Glomerular visceral epithelial cell (primary cell): ENCODE results near the gene MMP11.

Source experiments
- DNase-seq: peaks from one replicate; pipeline ENCODE4 v3.0.0-alpha.2; 2016; ENCODE audit errors: extremely low spot score

The MMP11 gene

DNA sequence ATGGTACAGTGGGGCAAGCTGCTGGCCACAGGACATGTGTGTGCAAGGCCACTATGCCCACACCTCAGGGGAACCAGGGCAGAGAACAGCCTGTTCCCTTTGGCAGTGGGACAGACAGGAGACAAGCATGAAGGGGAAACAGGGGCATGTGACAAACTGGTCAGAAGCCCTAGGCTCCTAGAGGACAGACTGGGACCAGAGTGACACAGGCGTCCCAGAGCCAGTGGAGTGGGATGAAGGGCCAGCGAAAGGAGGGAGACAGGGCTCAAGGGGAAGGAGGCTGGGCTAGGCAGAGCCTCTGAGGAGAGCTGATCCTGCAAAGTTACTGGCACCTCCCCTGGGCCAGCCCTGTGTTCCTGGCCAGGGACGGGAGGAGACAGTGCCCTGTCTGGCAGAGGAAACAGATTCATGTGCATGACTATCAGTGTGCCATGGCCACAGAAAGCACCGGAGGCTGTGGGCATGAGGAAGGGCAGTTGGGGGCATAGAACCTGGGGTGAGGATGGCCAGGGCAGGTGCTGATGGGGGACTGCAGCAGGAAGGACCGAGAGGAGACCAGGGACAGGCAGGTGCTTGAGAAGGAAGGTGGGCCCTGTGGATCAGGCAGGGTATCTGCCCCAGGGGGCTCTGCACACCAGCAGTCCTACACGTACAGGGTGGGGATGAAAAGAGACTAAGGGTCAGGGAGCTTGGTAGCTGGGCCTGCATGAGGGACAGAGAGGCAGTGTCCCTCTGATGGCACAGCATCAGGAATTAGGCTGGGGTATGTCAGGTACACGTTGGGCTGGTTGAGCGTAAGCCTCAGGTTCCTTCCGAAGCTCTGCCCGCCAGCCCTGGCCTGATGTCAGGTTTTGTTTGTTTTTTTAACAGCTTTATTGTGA lies 56.4 kb downstream of the MMP11 start:
- DNase-seq: no peak

DNA sequence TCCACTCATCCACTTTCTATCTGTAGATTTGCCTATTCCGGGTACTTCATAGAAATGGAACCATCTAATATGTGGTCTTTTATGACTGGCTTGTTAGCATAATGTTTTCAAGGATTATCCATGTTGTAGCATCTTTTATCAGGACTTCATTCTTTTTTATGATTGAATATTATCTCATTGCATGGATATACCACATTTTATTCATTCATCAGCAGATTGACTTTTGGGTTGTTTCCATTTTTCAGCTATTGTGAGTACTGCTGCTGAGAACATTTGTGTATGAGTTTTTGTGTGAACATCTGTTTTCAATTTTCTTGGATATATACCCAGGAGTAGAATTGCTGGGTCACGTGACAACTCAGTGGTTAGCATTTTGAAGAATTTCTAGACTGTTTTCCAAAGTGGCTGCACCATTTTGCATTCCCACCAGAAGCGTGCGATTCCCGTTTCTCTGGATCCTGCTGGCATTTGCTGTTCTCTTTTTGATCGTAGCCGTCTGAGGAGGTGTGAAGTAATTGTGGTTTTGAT lies 57.3 kb downstream of the MMP11 start:
- DNase-seq: no peak

DNA sequence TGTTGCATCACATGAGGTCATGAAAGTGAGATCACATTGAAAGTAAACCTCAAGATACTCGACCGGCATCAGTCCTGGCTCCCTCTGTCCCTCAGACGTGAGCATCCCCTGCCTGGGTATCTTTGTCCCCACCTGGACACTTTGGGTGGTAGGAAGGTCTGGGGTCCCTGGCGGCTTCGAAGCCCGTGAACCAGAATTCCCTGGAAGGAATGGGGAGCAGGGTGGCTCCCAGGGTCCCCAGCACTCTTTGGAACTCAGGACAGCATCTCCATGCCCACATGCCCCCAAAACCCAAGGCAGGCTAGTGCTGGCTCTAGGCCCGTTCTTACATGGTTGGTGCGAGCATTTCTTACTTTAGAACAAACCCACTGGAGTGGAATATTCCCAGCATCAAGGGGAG lies 58.6 kb downstream of the MMP11 start:
- DNase-seq: no peak

DNA sequence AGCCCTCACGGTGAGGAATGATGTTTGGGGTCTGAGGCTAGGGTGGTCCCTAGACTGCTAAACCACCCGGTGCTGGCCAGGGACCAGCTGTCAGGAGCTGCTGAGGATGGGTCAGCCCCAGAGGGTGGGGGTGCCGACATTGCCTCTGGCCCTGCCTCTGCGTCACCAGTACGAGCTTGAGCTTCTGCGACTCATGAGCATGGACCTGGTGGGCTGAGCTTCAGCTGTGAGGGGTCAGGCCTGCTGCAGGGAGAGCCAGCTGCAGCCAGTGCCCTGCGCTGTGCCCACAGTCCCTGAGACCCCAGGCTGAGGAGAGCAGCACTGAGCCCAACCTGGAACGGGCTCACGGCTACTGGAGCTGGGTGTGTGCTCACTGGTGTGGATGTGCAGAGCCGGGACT lies 59.1 kb downstream of the MMP11 start:
- no peak for DNase-seq

DNA sequence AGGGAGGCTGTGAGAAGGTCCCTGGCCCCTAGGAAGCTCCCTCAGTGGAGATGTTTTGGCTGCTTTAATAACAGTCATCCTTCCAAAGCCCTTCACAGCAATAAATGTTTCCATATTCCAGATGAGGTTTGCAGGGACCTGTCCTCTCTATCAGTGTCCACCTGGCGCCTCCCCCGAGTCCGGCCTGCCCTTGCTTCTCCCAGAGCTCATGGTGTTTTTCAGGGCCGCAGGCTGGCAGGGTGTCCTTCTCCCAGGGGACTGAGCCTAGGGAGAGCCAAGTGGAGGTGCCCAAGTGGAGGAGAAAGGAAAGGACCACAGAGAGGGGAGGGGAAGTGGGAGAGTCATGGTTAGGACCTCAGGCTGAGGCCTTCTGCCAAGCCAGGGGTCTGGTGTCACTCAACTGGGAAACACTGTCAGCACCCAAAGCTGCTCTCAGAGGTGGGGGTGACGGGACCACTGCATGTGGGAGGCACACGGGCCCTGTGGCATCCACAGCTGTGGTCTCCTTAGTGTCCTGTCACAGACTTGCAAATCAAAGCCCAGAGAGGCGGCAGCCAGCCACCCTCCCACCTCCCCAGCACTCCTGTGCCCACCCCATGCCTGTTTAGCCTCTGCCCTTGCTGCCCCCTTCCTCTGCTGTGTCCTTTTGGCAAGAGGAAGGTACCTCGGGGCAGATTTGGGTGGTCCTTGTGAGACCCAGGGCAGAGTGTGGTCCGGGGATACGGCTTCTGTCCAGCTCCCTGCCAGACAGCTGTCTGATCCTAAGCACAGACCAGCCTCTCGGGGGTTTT lies 59.8 kb downstream of the MMP11 start:
- DNase-seq: no peak

DNA sequence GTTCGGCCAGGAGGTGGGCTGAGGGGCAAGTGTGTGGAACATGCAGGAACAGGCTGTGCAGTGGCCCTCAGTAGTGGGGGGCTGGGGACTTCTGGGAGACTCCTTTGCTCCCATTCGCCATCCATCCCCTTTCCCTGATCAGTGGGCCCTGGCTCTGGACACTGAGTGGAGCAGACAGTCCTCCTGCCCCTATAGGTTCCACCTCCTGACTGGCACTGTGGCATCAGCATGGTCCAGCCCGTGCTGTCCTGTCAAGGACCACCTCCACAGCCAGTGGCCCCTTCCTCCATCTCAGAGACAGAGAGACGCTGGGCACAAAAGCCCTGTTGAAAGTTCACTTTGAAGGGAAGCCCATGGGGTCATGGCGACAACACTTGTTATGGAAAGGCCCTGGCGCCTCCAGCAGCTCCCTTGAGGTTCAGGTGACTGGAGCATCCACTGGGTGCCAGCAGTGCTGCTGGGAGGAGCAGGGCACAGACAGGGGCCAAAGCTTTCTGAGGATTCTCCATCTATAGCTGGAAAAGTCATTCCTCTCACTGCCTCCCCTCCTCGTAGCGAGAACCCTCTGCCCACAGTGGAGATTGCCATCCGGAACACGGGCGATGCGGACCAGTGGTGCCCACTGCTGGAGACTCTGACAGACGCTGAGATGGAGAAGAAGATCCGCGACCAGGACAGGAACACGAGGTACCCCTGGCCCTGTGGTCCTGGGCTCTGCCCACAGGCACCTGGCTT lies 60.5 kb downstream of the MMP11 start:
- no peak for DNase-seq
